Lower lobe of right lung (tissue), 2 donors: ENCODE results near the gene HOXA10. TPM values are rescaled to one million over a fixed set of nuclear protein-coding genes. Genes with fewer than 3 reads are reported as not detected.

ENCODE experiments used
- ATAC-seq, 2 donors: fragments of 200-7000 bp; cut with Tn5 transposase; one replicate each; pipeline ENCODE4 v1.9.1; 2020 to 2022; ENCODE audit warnings: mild to moderate bottlenecking in 2 of 2, moderate library complexity in 2 of 2
- DNase-seq: peaks from one replicate; pipeline ENCODE4 v3.0.0-alpha.2; 2020
- H3K27ac ChIP-seq: fragments of 200-600 bp; one replicate; pipeline ENCODE4 v1.8.0; 2022
- H3K27me3 ChIP-seq: fragments of 200-600 bp; one replicate; pipeline ENCODE4 v1.8.0; 2022; ENCODE audit warnings: low read depth
- H3K36me3 ChIP-seq: fragments of 200-600 bp; one replicate; pipeline ENCODE4 v1.8.0; 2022; ENCODE audit warnings: mild to moderate bottlenecking
- H3K4me1 ChIP-seq: fragments of 200-600 bp; one replicate; pipeline ENCODE4 v1.8.0; 2022
- H3K4me3 ChIP-seq: fragments of 200-600 bp; one replicate; pipeline ENCODE4 v1.8.0; 2022; ENCODE audit warnings: mild to moderate bottlenecking
- H3K9me3 ChIP-seq: fragments of 200-600 bp; one replicate; pipeline ENCODE4 v1.8.0; 2022
- intact Hi-C: fragments of 100-400 bp; cut with DNase I; formaldehyde crosslinking; loops from one replicate; pipeline ENCODE4 v1.11.0; 2022
- total RNA-seq: library from RNA; stranded (reverse); fragmentation: NEBNext Ultra II Directional; extraction: Animal tissue kit (Norgen Biotek cat#: 25700); gene quantifications from one replicate; pipeline ENCODE4 v1.2.1, GENCODE V29; 2021
- TF ChIP-seq, protein P1 (sequence below): fragments of 200-600 bp; IDR thresholded peaks from one replicate; pipeline ENCODE4 v1.8.0; 2022; ENCODE audit warnings: antibody characterized with exemption, mild to moderate bottlenecking
- donor health status: DM: no; HTN: yes; CAD: no; lungs with severe emphysema.

The HOXA10 gene
- total RNA-seq, 1 donor from 2014 or later, result 0.38 TPM

- DNase-seq (no peak), ATAC-seq (no peak)
- H3K27me3 ChIP-seq, result peaks cover 99% of the 10 kb centered on the region
- intact Hi-C loops, result no loop called here
- no peaks in the 10 kb centered on the region for H3K9me3 ChIP-seq
- H3K4me3 ChIP-seq, result no peak overlapping the region
- no peak overlapping the region for H3K27ac ChIP-seq
- H3K36me3 ChIP-seq, result no peaks in the 10 kb centered on the region
- H3K4me1 ChIP-seq, result peaks cover 34% of the 10 kb centered on the region
- TF ChIP-seq, protein P1, sequence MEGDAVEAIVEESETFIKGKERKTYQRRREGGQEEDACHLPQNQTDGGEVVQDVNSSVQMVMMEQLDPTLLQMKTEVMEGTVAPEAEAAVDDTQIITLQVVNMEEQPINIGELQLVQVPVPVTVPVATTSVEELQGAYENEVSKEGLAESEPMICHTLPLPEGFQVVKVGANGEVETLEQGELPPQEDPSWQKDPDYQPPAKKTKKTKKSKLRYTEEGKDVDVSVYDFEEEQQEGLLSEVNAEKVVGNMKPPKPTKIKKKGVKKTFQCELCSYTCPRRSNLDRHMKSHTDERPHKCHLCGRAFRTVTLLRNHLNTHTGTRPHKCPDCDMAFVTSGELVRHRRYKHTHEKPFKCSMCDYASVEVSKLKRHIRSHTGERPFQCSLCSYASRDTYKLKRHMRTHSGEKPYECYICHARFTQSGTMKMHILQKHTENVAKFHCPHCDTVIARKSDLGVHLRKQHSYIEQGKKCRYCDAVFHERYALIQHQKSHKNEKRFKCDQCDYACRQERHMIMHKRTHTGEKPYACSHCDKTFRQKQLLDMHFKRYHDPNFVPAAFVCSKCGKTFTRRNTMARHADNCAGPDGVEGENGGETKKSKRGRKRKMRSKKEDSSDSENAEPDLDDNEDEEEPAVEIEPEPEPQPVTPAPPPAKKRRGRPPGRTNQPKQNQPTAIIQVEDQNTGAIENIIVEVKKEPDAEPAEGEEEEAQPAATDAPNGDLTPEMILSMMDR, result no peak
Observed at GRCh38 chr7:27180431-27181420, 6.6 kb upstream of the HOXA10 start.

- Histone ChIP-seq H3K27me3 (peaks cover 99% of the 10 kb centered on the region), H3K4me1 (peaks cover 25% of the 10 kb centered on the region), H3K4me3 (peak overlapping the region; percentile 18), H3K9me3 (no peaks in the 10 kb centered on the region), H3K27ac (no peak overlapping the region), H3K36me3 (no peaks in the 10 kb centered on the region)
- TF ChIP-seq, protein P1, result peak; percentile 77
- intact Hi-C loops, result no loop called here
- ATAC-seq, result peak; percentile 65 to 79
- peak; percentile 76 for DNase-seq
Observed at GRCh38 chr7:27179503-27180430, 5.6 kb upstream of the HOXA10 start.

- DNase-seq (no peak), ATAC-seq (no peak)
- H3K27me3 ChIP-seq, result peaks cover 99% of the 10 kb centered on the region
Observed at GRCh38 chr7:27179030-27179429, 4.9 kb upstream of the HOXA10 start.

DNA sequence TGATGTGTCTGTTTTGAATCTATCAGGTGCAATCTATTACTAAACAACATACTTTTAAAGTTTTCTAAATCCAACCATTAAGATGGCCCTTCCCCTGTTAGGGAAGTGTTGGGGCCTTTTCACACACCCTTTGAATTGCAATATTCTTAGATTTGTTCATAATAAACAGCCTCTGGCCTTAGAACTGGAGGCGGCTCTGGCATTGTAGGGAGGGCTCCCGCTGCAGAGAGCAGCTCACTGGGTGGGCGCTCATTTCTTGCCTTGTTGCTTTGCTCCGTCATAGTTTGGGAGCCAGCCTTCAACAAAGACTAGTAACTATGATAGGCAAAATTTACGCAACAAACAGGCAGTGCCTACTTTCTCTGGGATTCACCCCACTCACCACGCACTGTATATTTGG is 4.2 kb upstream of the HOXA10 start:
- intact Hi-C loops, result no loop called here

More at GRCh38 chr7:27179030-27179429, 4.9 kb upstream of the HOXA10 start:
- Histone ChIP-seq H3K4me3 (no peak overlapping the region), H3K4me1 (peaks cover 22% of the 10 kb centered on the region), H3K27ac (no peak overlapping the region), H3K9me3 (no peaks in the 10 kb centered on the region), H3K36me3 (no peaks in the 10 kb centered on the region)
- intact Hi-C loops, result no loop called here
- TF ChIP-seq, protein P1, result no peak

More for the DNA sequence above, 4.2 kb upstream of the HOXA10 start:
- TF ChIP-seq, protein P1, result no peak
- Histone ChIP-seq H3K36me3 (no peaks in the 10 kb centered on the region), H3K9me3 (no peaks in the 10 kb centered on the region), H3K4me3 (no peak overlapping the region), H3K27me3 (peaks cover 99% of the 10 kb centered on the region), H3K27ac (no peak overlapping the region), H3K4me1 (peaks cover 23% of the 10 kb centered on the region)
- DNase-seq (no peak), ATAC-seq (no peak)
